GM23338 (cell line): ENCODE data around the gene LDLRAD2. TPM values are rescaled to one million over a fixed set of nuclear protein-coding genes. Genes with fewer than 3 reads are reported as not detected.

Experiments
- ATAC-seq: fragments of 200-7000 bp; cut with Tn5 transposase; 3 replicates; pipeline ENCODE4 v1.9.1; 2020
- DNase-seq: peaks from one replicate; pipeline ENCODE4 v3.0.0-alpha.2; 2015; ENCODE audit warnings: low spot score
- H2AFZ ChIP-seq: fragments of 200-600 bp; sonication (generic); 2 replicates; pipeline ENCODE4 v1.8.0; 2016; ENCODE audit warnings: antibody characterized with exemption, mild to moderate bottlenecking, moderate library complexity
- H3F3A ChIP-seq: fragments of 200-600 bp; sonication (generic); replicated peaks from 2 replicates; pipeline ENCODE4 v1.8.0; 2017; ENCODE audit warnings: antibody characterized with exemption, mixed run types, low read depth
- H3K27ac ChIP-seq: fragments of 200-600 bp; sonication (generic); 2 replicates; pipeline ENCODE4 v1.6.1; 2016; ENCODE audit warnings: low read depth
- H3K27me3 ChIP-seq: fragments of 200-600 bp; sonication (generic); 2 replicates; pipeline ENCODE4 v1.8.0; 2016; ENCODE audit warnings: mild to moderate bottlenecking, mixed run types, moderate library complexity; ENCODE audit not compliant: insufficient read depth
- H3K36me3 ChIP-seq: fragments of 200-600 bp; sonication (generic); 2 replicates; pipeline ENCODE4 v1.8.0; 2016; ENCODE audit warnings: mild to moderate bottlenecking; ENCODE audit not compliant: insufficient read depth
- H3K4me1 ChIP-seq: fragments of 200-600 bp; sonication (generic); 2 replicates; pipeline ENCODE4 v1.8.0; 2016; ENCODE audit warnings: mild to moderate bottlenecking, moderate library complexity; ENCODE audit not compliant: insufficient read depth
- H3K4me2 ChIP-seq: fragments of 200-600 bp; sonication (generic); 2 replicates; pipeline ENCODE4 v1.7.1; 2017; ENCODE audit warnings: mixed run types
- H3K4me3 ChIP-seq: fragments of 200-600 bp; sonication (generic); 2 replicates; pipeline ENCODE4 v1.6.1; 2016; ENCODE audit warnings: mixed run types
- H3K79me2 ChIP-seq: fragments of 200-600 bp; sonication (generic); replicated peaks from 2 replicates; pipeline ENCODE4 v1.8.0; 2017; ENCODE audit warnings: mild to moderate bottlenecking; ENCODE audit not compliant: insufficient read depth
- H3K9me2 ChIP-seq: fragments of 200-600 bp; sonication (generic); 2 replicates; pipeline ENCODE4 v1.8.0; 2017; ENCODE audit not compliant: insufficient read depth
- H4K20me1 ChIP-seq: fragments of 200-600 bp; sonication (generic); replicated peaks from 2 replicates; pipeline ENCODE4 v1.8.0; 2017; ENCODE audit warnings: mild to moderate bottlenecking; ENCODE audit not compliant: insufficient read depth
- H3K27ac Mint-ChIP-seq: 2 replicates; pipeline ENCODE4 v1.8.0; 2020; ENCODE audit warnings: inconsistent platforms, mild to moderate bottlenecking, moderate library complexity, mixed read lengths
- H3K27me3 Mint-ChIP-seq: 3 replicates; pipeline ENCODE4 v1.8.0; 2022; ENCODE audit warnings: low read depth, mild to moderate bottlenecking, moderate library complexity, mixed read lengths, inconsistent platforms; ENCODE audit not compliant: insufficient read depth, poor library complexity
- H3K36me3 Mint-ChIP-seq: 3 replicates; pipeline ENCODE4 v1.8.0; 2021; ENCODE audit warnings: low read depth, mild to moderate bottlenecking, inconsistent platforms, moderate library complexity, mixed read lengths
- H3K4me1 Mint-ChIP-seq: 3 replicates; pipeline ENCODE4 v1.8.0; 2020; ENCODE audit warnings: mild to moderate bottlenecking, inconsistent platforms, mixed read lengths
- H3K4me3 Mint-ChIP-seq: 3 replicates; pipeline ENCODE4 v1.8.0; 2021; ENCODE audit warnings: moderate library complexity, mild to moderate bottlenecking, inconsistent platforms, mixed read lengths
- H3K9me3 Mint-ChIP-seq: 3 replicates; pipeline ENCODE4 v1.8.0; 2020; ENCODE audit warnings: moderate library complexity, mild to moderate bottlenecking, inconsistent platforms, mixed read lengths
- CREB1 ChIP-seq: fragments of 250-450 bp; sonication (Bioruptor Pico); IDR thresholded peaks from 2 replicates; pipeline ENCODE4 v1.5.0; 2020; ENCODE audit warnings: low read depth, mild to moderate bottlenecking, moderate library complexity
- EZH2 ChIP-seq: fragments of 200-600 bp; sonication (generic); IDR thresholded peaks from one replicate; pipeline ENCODE4 v1.8.0; 2017; ENCODE audit warnings: antibody characterized with exemption, mild to moderate bottlenecking, low read depth; ENCODE audit not compliant: unreplicated experiment
- EZH2phosphoT487 ChIP-seq: fragments of 200-600 bp; sonication (generic); IDR thresholded peaks from one replicate; pipeline ENCODE4 v1.8.1; 2018; ENCODE audit warnings: antibody characterized with exemption; ENCODE audit not compliant: unreplicated experiment
- JUNB ChIP-seq: IDR thresholded peaks from one replicate; pipeline ENCODE4 v1.6.1; 2016; ENCODE audit warnings: antibody characterized with exemption; ENCODE audit not compliant: unreplicated experiment
- NANOG ChIP-seq: IDR thresholded peaks from 2 replicates; pipeline ENCODE4 v1.6.1; 2016; ENCODE audit warnings: antibody characterized with exemption, borderline replicate concordance
- POLR2AphosphoS5 ChIP-seq: IDR thresholded peaks from 2 replicates; pipeline ENCODE4 v1.6.1; 2016; ENCODE audit warnings: antibody characterized with exemption, low read depth
- STAT1 ChIP-seq: IDR thresholded peaks from one replicate; pipeline ENCODE4 v1.6.1; 2016; ENCODE audit warnings: antibody characterized with exemption; ENCODE audit not compliant: unreplicated experiment
- ZNF114 ChIP-seq: fragments of 250-450 bp; sonication (Bioruptor Pico); IDR thresholded peaks from 2 replicates; pipeline ENCODE4 v1.5.0; 2020; ENCODE audit warnings: mild to moderate bottlenecking, moderate library complexity
- ZNF331 ChIP-seq: fragments of 250-450 bp; sonication (Bioruptor Pico); IDR thresholded peaks from 2 replicates; pipeline ENCODE4 v1.5.0; 2020; ENCODE audit warnings: low read depth, mild to moderate bottlenecking, moderate library complexity
- polyA plus RNA-seq: library from polyadenylated mRNA; unstranded; fragments of >200 nt; fragmentation: Nextera tagmentation; extraction: Ambion mirVana; gene quantifications from 2 replicates; pipeline ENCODE4 v1.2.1, GENCODE V29; 2016
- total RNA-seq: library from RNA; depleted of rRNA; stranded (reverse); fragments of >200 nt; shearing (Covaris generic); gene quantifications from 2 replicates; pipeline ENCODE4 v1.2.3, GENCODE V29; 2014
- TF ChIP-seq, protein P1 (sequence below): fragments of 250-450 bp; sonication (Bioruptor Pico); IDR thresholded peaks from 2 replicates; pipeline ENCODE4 v1.5.0; 2020; ENCODE audit warnings: mild to moderate bottlenecking, moderate library complexity
- TF ChIP-seq, protein P2 (sequence below): IDR thresholded peaks from one replicate; pipeline ENCODE4 v1.6.1; 2018; ENCODE audit warnings: antibody characterized with exemption; ENCODE audit not compliant: unreplicated experiment
- TF ChIP-seq, protein P3 (sequence below): IDR thresholded peaks from 2 replicates; pipeline ENCODE4 v1.6.1; 2016; ENCODE audit warnings: antibody characterized with exemption
- TF ChIP-seq, protein P4 (sequence below), 2 experiments: fragments of 200-600 bp in 1 of 2; sonication (generic) in 1 of 2; conservative IDR thresholded peaks; 2 replicates each; pipeline versions ENCODE4 v1.5.1 to v1.6.1; 2016 to 2017; ENCODE audit warnings: antibody characterized with exemption in 2 of 2, low read depth in 2 of 2, mild to moderate bottlenecking in 2 of 2, moderate library complexity in 1 of 2

LDLRAD2 gene
- total and polyA plus RNA-seq, 2 experiments from 2014 or later, result 1.6 to 5.8 TPM

DNA sequence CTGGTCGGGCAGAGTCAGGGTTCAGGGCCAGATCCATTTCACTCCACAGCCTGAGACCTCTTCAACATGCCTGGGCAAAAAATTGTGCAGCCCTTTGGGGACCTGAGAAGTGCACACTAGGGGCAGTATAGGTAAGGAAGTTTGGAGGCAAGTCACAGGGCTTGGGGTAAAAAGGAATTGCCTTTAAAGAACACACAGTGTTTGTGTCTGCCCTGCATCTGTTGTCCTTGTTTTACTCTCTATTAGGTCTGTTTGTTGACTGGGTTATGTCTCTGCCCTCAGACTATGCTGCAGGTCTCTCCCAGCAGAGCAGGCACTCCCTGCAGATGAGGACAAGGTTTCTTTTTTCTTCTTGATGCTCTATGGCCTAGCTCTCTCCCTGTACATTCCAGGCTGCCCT lies 22.0 kb downstream of the LDLRAD2 start (continued):
- TF ChIP-seq EZH2phosphoT487 (no peak), EZH2 (no peak), STAT1 (no peak), CREB1 (CRISPR knock-in tag) (no peak)

DNA sequence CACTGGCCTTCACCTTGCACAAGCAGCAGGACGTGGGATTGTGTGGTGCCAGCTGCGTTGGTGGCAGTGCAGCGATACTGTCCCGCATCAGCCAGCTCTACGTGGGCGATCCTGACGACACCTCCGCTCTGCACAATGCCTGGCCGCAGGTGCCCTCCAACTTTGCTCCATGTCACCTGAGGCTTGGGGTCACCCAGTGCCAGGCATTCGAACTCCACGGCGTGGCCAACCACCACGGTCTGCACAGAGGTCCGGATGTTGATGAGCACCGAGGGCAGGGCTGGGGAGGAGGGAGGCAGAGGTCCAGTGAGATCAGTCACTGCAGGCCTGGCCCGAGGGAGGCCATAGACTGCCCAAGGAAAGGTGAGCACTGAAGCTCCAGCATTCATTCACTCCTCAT lies 22.6 kb downstream of the LDLRAD2 start:
- H3K9me2 ChIP-seq, result no peaks in the 10 kb centered on the region
- H3K4me1 ChIP-seq, result no peaks in the 10 kb centered on the region
- ATAC-seq, result no peak
- H3K27ac Mint-ChIP-seq, result no peak overlapping the region
- no peaks in the 10 kb centered on the region for H4K20me1 ChIP-seq
- H3K79me2 ChIP-seq, result no peaks in the 10 kb centered on the region
- no peaks in the 10 kb centered on the region for H3K27me3 ChIP-seq
- no peak overlapping the region for H3K4me3 Mint-ChIP-seq
- TF ChIP-seq CREB1 (CRISPR knock-in tag) (no peak), STAT1 (no peak), NANOG (no peak), ZNF331 (CRISPR knock-in tag) (no peak), EZH2 (no peak), EZH2phosphoT487 (no peak), POLR2AphosphoS5 (no peak), JUNB (no peak), ZNF114 (CRISPR knock-in tag) (no peak)
- TF ChIP-seq, protein P1, sequence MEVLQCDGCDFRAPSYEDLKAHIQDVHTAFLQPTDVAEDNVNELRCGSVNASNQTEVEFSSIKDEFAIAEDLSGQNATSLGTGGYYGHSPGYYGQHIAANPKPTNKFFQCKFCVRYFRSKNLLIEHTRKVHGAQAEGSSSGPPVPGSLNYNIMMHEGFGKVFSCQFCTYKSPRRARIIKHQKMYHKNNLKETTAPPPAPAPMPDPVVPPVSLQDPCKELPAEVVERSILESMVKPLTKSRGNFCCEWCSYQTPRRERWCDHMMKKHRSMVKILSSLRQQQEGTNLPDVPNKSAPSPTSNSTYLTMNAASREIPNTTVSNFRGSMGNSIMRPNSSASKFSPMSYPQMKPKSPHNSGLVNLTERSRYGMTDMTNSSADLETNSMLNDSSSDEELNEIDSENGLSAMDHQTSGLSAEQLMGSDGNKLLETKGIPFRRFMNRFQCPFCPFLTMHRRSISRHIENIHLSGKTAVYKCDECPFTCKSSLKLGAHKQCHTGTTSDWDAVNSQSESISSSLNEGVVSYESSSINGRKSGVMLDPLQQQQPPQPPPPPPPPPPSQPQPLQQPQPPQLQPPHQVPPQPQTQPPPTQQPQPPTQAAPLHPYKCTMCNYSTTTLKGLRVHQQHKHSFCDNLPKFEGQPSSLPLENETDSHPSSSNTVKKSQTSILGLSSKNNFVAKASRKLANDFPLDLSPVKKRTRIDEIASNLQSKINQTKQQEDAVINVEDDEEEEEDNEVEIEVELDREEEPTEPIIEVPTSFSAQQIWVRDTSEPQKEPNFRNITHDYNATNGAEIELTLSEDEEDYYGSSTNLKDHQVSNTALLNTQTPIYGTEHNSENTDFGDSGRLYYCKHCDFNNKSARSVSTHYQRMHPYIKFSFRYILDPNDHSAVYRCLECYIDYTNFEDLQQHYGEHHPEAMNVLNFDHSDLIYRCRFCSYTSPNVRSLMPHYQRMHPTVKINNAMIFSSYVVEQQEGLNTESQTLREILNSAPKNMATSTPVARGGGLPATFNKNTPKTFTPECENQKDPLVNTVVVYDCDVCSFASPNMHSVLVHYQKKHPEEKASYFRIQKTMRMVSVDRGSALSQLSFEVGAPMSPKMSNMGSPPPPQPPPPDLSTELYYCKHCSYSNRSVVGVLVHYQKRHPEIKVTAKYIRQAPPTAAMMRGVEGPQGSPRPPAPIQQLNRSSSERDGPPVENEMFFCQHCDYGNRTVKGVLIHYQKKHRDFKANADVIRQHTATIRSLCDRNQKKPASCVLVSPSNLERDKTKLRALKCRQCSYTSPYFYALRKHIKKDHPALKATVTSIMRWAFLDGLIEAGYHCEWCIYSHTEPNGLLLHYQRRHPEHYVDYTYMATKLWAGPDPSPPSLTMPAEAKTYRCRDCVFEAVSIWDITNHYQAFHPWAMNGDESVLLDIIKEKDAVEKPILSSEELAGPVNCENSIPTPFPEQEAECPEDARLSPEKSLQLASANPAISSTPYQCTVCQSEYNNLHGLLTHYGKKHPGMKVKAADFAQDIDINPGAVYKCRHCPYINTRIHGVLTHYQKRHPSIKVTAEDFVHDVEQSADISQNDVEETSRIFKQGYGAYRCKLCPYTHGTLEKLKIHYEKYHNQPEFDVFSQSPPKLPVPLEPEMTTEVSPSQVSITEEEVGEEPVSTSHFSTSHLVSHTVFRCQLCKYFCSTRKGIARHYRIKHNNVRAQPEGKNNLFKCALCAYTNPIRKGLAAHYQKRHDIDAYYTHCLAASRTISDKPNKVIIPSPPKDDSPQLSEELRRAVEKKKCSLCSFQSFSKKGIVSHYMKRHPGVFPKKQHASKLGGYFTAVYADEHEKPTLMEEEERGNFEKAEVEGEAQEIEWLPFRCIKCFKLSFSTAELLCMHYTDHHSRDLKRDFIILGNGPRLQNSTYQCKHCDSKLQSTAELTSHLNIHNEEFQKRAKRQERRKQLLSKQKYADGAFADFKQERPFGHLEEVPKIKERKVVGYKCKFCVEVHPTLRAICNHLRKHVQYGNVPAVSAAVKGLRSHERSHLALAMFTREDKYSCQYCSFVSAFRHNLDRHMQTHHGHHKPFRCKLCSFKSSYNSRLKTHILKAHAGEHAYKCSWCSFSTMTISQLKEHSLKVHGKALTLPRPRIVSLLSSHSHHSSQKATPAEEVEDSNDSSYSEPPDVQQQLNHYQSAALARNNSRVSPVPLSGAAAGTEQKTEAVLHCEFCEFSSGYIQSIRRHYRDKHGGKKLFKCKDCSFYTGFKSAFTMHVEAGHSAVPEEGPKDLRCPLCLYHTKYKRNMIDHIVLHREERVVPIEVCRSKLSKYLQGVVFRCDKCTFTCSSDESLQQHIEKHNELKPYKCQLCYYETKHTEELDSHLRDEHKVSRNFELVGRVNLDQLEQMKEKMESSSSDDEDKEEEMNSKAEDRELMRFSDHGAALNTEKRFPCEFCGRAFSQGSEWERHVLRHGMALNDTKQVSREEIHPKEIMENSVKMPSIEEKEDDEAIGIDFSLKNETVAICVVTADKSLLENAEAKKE (CRISPR knock-in tag), result no peak
- TF ChIP-seq, protein P2, sequence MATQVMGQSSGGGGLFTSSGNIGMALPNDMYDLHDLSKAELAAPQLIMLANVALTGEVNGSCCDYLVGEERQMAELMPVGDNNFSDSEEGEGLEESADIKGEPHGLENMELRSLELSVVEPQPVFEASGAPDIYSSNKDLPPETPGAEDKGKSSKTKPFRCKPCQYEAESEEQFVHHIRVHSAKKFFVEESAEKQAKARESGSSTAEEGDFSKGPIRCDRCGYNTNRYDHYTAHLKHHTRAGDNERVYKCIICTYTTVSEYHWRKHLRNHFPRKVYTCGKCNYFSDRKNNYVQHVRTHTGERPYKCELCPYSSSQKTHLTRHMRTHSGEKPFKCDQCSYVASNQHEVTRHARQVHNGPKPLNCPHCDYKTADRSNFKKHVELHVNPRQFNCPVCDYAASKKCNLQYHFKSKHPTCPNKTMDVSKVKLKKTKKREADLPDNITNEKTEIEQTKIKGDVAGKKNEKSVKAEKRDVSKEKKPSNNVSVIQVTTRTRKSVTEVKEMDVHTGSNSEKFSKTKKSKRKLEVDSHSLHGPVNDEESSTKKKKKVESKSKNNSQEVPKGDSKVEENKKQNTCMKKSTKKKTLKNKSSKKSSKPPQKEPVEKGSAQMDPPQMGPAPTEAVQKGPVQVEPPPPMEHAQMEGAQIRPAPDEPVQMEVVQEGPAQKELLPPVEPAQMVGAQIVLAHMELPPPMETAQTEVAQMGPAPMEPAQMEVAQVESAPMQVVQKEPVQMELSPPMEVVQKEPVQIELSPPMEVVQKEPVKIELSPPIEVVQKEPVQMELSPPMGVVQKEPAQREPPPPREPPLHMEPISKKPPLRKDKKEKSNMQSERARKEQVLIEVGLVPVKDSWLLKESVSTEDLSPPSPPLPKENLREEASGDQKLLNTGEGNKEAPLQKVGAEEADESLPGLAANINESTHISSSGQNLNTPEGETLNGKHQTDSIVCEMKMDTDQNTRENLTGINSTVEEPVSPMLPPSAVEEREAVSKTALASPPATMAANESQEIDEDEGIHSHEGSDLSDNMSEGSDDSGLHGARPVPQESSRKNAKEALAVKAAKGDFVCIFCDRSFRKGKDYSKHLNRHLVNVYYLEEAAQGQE, result no peak
- TF ChIP-seq, protein P3, sequence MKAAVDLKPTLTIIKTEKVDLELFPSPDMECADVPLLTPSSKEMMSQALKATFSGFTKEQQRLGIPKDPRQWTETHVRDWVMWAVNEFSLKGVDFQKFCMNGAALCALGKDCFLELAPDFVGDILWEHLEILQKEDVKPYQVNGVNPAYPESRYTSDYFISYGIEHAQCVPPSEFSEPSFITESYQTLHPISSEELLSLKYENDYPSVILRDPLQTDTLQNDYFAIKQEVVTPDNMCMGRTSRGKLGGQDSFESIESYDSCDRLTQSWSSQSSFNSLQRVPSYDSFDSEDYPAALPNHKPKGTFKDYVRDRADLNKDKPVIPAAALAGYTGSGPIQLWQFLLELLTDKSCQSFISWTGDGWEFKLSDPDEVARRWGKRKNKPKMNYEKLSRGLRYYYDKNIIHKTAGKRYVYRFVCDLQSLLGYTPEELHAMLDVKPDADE, result no peak
- TF ChIP-seq, protein P4, sequence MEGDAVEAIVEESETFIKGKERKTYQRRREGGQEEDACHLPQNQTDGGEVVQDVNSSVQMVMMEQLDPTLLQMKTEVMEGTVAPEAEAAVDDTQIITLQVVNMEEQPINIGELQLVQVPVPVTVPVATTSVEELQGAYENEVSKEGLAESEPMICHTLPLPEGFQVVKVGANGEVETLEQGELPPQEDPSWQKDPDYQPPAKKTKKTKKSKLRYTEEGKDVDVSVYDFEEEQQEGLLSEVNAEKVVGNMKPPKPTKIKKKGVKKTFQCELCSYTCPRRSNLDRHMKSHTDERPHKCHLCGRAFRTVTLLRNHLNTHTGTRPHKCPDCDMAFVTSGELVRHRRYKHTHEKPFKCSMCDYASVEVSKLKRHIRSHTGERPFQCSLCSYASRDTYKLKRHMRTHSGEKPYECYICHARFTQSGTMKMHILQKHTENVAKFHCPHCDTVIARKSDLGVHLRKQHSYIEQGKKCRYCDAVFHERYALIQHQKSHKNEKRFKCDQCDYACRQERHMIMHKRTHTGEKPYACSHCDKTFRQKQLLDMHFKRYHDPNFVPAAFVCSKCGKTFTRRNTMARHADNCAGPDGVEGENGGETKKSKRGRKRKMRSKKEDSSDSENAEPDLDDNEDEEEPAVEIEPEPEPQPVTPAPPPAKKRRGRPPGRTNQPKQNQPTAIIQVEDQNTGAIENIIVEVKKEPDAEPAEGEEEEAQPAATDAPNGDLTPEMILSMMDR (conservative IDR thresholded peaks at IDR 0.05; ENCODE audit: low read depth in 2 of 2), result no peak
- H3K4me1 Mint-ChIP-seq, result no peaks in the 10 kb centered on the region; the same call in 2 of the 3 replicates
- H3K4me3 ChIP-seq, result no peak overlapping the region
- peaks cover 15% of the 10 kb centered on the region for H3K9me3 Mint-ChIP-seq
- no peak overlapping the region for H3K4me2 ChIP-seq
- no peak for DNase-seq
- peaks cover 6% of the 10 kb centered on the region for H3K36me3 ChIP-seq
- H3K36me3 Mint-ChIP-seq, result peaks cover 62% of the 10 kb centered on the region
- H3F3A ChIP-seq, result no peaks in the 10 kb centered on the region
- H3K27me3 Mint-ChIP-seq, result peaks cover 2% of the 10 kb centered on the region
- no peak overlapping the region for H3K27ac ChIP-seq
- no peak overlapping the region for H2AFZ ChIP-seq
